Heart right ventricle (tissue), 16 donors: ENCODE results near the gene KSR1. TPM values are rescaled to one million over a fixed set of nuclear protein-coding genes. Genes with fewer than 3 reads are reported as not detected.

ENCODE experiments used
- ATAC-seq, 8 donors: fragments of 200-7000 bp; cut with Tn5 transposase; one replicate each; pipeline ENCODE4 v1.9.1; 2020; ENCODE audit warnings: mild to moderate bottlenecking in 8 of 8, moderate library complexity in 8 of 8, moderate number of reproducible peaks in 1 of 8
- DNase-seq, 2 donors: peaks; one replicate each; pipeline ENCODE4 v3.0.0-alpha.2; 2020
- H3K27ac ChIP-seq, 10 donors: fragments of 200-600 bp; sonication (generic) in 2 of 10; one replicate each; pipeline versions ENCODE4 v1.5.0 to v1.8.0; 2020 to 2022; ENCODE audit warnings: mild to moderate bottlenecking in 3 of 10
- H3K27me3 ChIP-seq, 7 donors: fragments of 200-600 bp; one replicate each; pipeline ENCODE4 v1.8.0; 2021 to 2022; ENCODE audit warnings: mild to moderate bottlenecking in 2 of 7
- H3K36me3 ChIP-seq, 9 donors: fragments of 200-600 bp; sonication (generic) in 1 of 9; one replicate each; pipeline versions ENCODE4 v1.5.0 to v1.8.0; 2020 to 2022; ENCODE audit warnings: mild to moderate bottlenecking in 2 of 9
- H3K4me1 ChIP-seq, 9 donors: fragments of 200-600 bp; sonication (generic) in 1 of 9; one replicate each; pipeline versions ENCODE4 v1.5.0 to v1.8.0; 2020 to 2022; ENCODE audit warnings: mild to moderate bottlenecking in 4 of 9
- H3K4me3 ChIP-seq, 10 donors: fragments of 200-600 bp; sonication (generic) in 2 of 10; one replicate each; pipeline versions ENCODE4 v1.5.0 to v1.8.0; 2020 to 2022; ENCODE audit warnings: mild to moderate bottlenecking in 7 of 10, moderate library complexity in 2 of 10
- H3K9me3 ChIP-seq, 11 donors: fragments of 200-600 bp in 10 of 11; sonication (generic) in 2 of 11; one replicate each; pipeline versions ENCODE4 v1.5.0 to v1.8.0; 2013 to 2022; ENCODE audit warnings: mild to moderate bottlenecking in 2 of 11, control low read depth in 1 of 11, moderate library complexity in 1 of 11
- CTCF ChIP-seq, 9 donors: fragments of 200-600 bp; sonication (generic) in 2 of 9; IDR thresholded peaks; one replicate each; pipeline versions ENCODE4 v1.5.0 to v1.8.0; 2021 to 2022; ENCODE audit warnings: antibody characterized with exemption in 9 of 9, mild to moderate bottlenecking in 5 of 9, moderate library complexity in 1 of 9
- whole genome bisulfite sequencing, 2 donors: extraction: QIAGEN DNeasy Blood & Tissue Kit; methylation state at CpG; one replicate each; pipeline ENCODE4 v1.1.7; 2013; ENCODE audit warnings: inconsistent platforms in 1 of 2; 5-methylcytosine and 5-hydroxymethylcytosine counted together
- intact Hi-C, 10 donors: fragments of 100-400 bp; cut with DNase I; formaldehyde crosslinking; loops; one replicate each; pipeline versions ENCODE4 v1.11.1 to v1.14.2; 2022
- polyA plus RNA-seq, 2 donors: library from polyadenylated mRNA; stranded (reverse); fragments of 200-250 nt; gene quantifications; one replicate each; pipeline ENCODE4 v1.2.3, GENCODE V29; 2013
- total RNA-seq, 10 donors: library from RNA; stranded (reverse); fragmentation: NEBNext Ultra II Directional in 3 of 10; extraction: Animal tissue kit (Norgen Biotek cat#: 25700) in 3 of 10; gene quantifications; one replicate each; pipeline versions ENCODE4 v1.2.1 to v1.2.4, GENCODE V29; 2021 to 2023
- donor health status: Arrhythmogenic right ventricular cardiomyopathy.
- donor health status: ischemic (EF 13 %, LVEDD 7.1; RV severe dilation, severe dysfunction).
- donor health status: healthy with polysubstance abuse.
- donor health status: DM: no; HTN: yes; CAD: no.
- donor health status: DM: no; HTN: no; CAD: no.
- donor health status: ischemic (EF 25% LVEDD 6.9; RV normal size, moderate dysfunction).
- donor health status: ischemic (EF 25% LVEDD 5.7; RV mildly dilated, moderate dysfunction).
- donor health status: healthy.
- donor health status: DM: yes; HTN: yes; CAD: no.
- donor health status: Ischemic cardiomyopathy.
- donor health status: ischemic (EF 35%, LVEDD 5.7; RV mildly dilated, moderate dysfunction).
- donor health status: nonischemic (EF 11% LVEDD 7.7; RV severe dilation, severe dysfunction).
- donor health status: DM: yes; HTN: yes; CAD: no.
- donor health status: PGD.
- donor health status: ischemic (EF 29% LVEDD 5.4; RV normal size, mild dysfunction).
- donor health status: nonischemic (EF 23%, LVEDD 6.1; RV moderate dilation, normal function).

The KSR1 gene
- total and polyA plus RNA-seq, 12 donors: 5.6 to 19.6 (median 8.6) TPM

GRCh38 chr17:27552276-27552732 lies 96.1 kb downstream of the KSR1 start:
- no peaks in the 10 kb centered on the region for H3K9me3 ChIP-seq
- H3K27ac ChIP-seq: no peak overlapping the region
- no peak for DNase-seq
- TF ChIP-seq CTCF (IDR thresholded peaks at IDR 0.05): no peak
- ATAC-seq: no peak
- H3K27me3 ChIP-seq: no peaks in the 10 kb centered on the region
- WGBS, 2 donors: 85 to 86% methylated on average over 4 of the region's 4 CpGs
- no peak overlapping the region for H3K4me3 ChIP-seq
- intact Hi-C loops: loop anchor here in 2 of 10 donors (5.0 to 10.0 kb wide), 3 partner anchors 35 to 98 kb away; partner anchors contain the start of gene KSR1 (in 1 of the 2)
- peaks cover 2 to 46% (median 18%) of the 10 kb centered on the region in 9 donors for H3K4me1 ChIP-seq
- peaks cover 0 to 17% (median 0%) of the 10 kb centered on the region in 9 donors for H3K36me3 ChIP-seq

GRCh38 chr17:27553019-27553511 lies 96.8 kb downstream of the KSR1 start:
- intact Hi-C loops: loop anchor here in 2 of 10 donors (5.0 to 10.0 kb wide), 3 partner anchors 34 to 98 kb away; partner anchors contain the start of gene KSR1 (in 1 of the 2)
- no peak overlapping the region for H3K4me3 ChIP-seq
- peaks cover 0 to 22% (median 0%) of the 10 kb centered on the region in 9 donors for H3K36me3 ChIP-seq
- H3K4me1 ChIP-seq: peaks cover 2 to 46% (median 18%) of the 10 kb centered on the region in 9 donors
- DNase-seq (no peak), ATAC-seq (peak in 1 of 8 donors; percentile 5)
- no peak for TF ChIP-seq CTCF (IDR thresholded peaks at IDR 0.05)
- H3K9me3 ChIP-seq: no peaks in the 10 kb centered on the region
- H3K27ac ChIP-seq: no peak overlapping the region
- whole genome bisulfite sequencing, 2 donors: 84 to 88% methylated on average over 7 of the region's 7 CpGs
- no peaks in the 10 kb centered on the region for H3K27me3 ChIP-seq

GRCh38 chr17:27554152-27554551 lies 97.9 kb downstream of the KSR1 start:
- intact Hi-C loops: loop anchor here in 2 of 10 donors (5.0 to 10.0 kb wide), 3 partner anchors 33 to 99 kb away; partner anchors contain the start of gene KSR1 (in 1 of the 2)
- Histone ChIP-seq H3K4me1 (peaks cover 2 to 51% (median 25%) of the 10 kb centered on the region in 9 donors), H3K27ac (no peak overlapping the region), H3K4me3 (no peak overlapping the region), H3K9me3 (no peaks in the 10 kb centered on the region), H3K27me3 (no peaks in the 10 kb centered on the region), H3K36me3 (peaks cover 0 to 27% (median 0%) of the 10 kb centered on the region in 9 donors)
- DNase-seq: no peak
- TF ChIP-seq CTCF (IDR thresholded peaks at IDR 0.05): no peak
- peak in 6 of 8 donors; percentile 35 to 74 (median 62) for ATAC-seq
- 51 to 57% methylated on average over 11 of the region's 11 CpGs for WGBS, 2 donors

- Histone ChIP-seq H3K4me1 (peaks cover 2 to 55% (median 33%) of the 10 kb centered on the region in 9 donors), H3K4me3 (no peak overlapping the region), H3K27me3 (no peaks in the 10 kb centered on the region), H3K36me3 (peaks cover 0 to 27% (median 0%) of the 10 kb centered on the region in 9 donors), H3K27ac (no peak overlapping the region), H3K9me3 (no peaks in the 10 kb centered on the region)
- no peak for ATAC-seq
- no peak for DNase-seq
- intact Hi-C loops: loop anchor here in 2 of 10 donors (5.0 to 10.0 kb wide), 3 partner anchors 32 to 100 kb away; partner anchors contain the start of gene KSR1 (in 1 of the 2)
- 78 to 91% methylated on average over 6 of the region's 6 CpGs for WGBS, 2 donors
- no peak for TF ChIP-seq CTCF (IDR thresholded peaks at IDR 0.05)
These were observed 98.7 kb downstream of the KSR1 start for GRCh38 chr17:27554911-27555310.
